MM.1S (cell line): ENCODE results near the gene HBM.

Experiments
- CTCF ChIP-seq: fragments of 300-600 bp; sonication (generic); IDR thresholded peaks from 2 replicates; pipeline ENCODE4 v1.5.1; 2016; ENCODE audit warnings: antibody characterized with exemption, low read length, mixed read lengths
- EZH2 ChIP-seq: fragments of 300-600 bp; sonication (generic); optimal IDR thresholded peaks from 2 replicates; pipeline ENCODE3; 2017; ENCODE audit warnings: low read depth, mild to moderate bottlenecking, antibody characterized with exemption, low read length, mixed read lengths
- EZH2phosphoT487 ChIP-seq: fragments of 300-600 bp; sonication (generic); IDR thresholded peaks from 2 replicates; pipeline ENCODE4 v1.6.1; 2018; ENCODE audit warnings: antibody characterized with exemption, low read length

- TF ChIP-seq CTCF (no peak), EZH2 (no peak), EZH2phosphoT487 (no peak)
These were observed 13.3 kb upstream of the HBM start, which contains the start of gene HBZ for GRCh38 chr16:152141-153128.
